K562 (cell line): ENCODE results near the gene FABP3. TPM values are rescaled to one million over a fixed set of nuclear protein-coding genes. Genes with fewer than 3 reads are reported as not detected.

Source experiments
- BCL6 ChIP-seq: fragments of 250-450 bp; sonication (Bioruptor Pico); IDR thresholded peaks from 2 replicates; pipeline ENCODE4 v1.4.0; 2020
- CBFA2T2 ChIP-seq: fragments of 450-650 bp; conservative IDR thresholded peaks from 2 replicates; pipeline ENCODE4 v1.6.1; 2017; ENCODE audit warnings: mild to moderate bottlenecking
- CBX3 ChIP-seq, 2 experiments: IDR thresholded peaks; 1 replicate in 1 of 2; 2 replicates in 1 of 2; pipeline ENCODE4 v1.6.1; 2012; ENCODE audit warnings: inconsistent platforms in 2 of 2, low read length in 2 of 2, borderline replicate concordance in 1 of 2, control low read depth in 1 of 2
- CHCHD3 ChIP-seq: fragments of 250-450 bp; sonication (Bioruptor Pico); IDR thresholded peaks from 2 replicates; pipeline ENCODE4 v2.1.2; 2022; ENCODE audit warnings: mild to moderate bottlenecking
- FOXA3 ChIP-seq, 2 experiments: fragments of 450-650 bp in 1 of 2; sonication (generic) in 1 of 2; formaldehyde crosslinking; IDR thresholded peaks in 1 of 2; conservative IDR thresholded peaks in 1 of 2; 2 replicates each; pipeline versions ENCODE4 v1.4.0 to v1.8.0; 2020 to 2022; ENCODE audit warnings: mild to moderate bottlenecking in 2 of 2, missing genetic modification reagents in 1 of 2
- NFE2 ChIP-seq: IDR thresholded peaks from 2 replicates; pipeline ENCODE4 v1.6.1; 2014; ENCODE audit warnings: antibody characterized with exemption, low read depth
- RBM34 ChIP-seq: fragments of 200-400 bp; formaldehyde crosslinking; IDR thresholded peaks from 2 replicates; pipeline ENCODE4 v1.6.1; 2018; ENCODE audit warnings: low read length, borderline replicate concordance; ENCODE audit not compliant: insufficient read depth
- SMARCA4 ChIP-seq: fragments of 450-650 bp; IDR thresholded peaks from 2 replicates; pipeline ENCODE4 v1.6.1; 2016
- SMC3 ChIP-seq: conservative IDR thresholded peaks from 2 replicates; pipeline ENCODE4 v1.6.1; 2011; ENCODE audit warnings: low read depth, low read length, improper control_type of control experiment; ENCODE audit not compliant: insufficient read depth
- ZNF165 ChIP-seq: fragments of 250-450 bp; sonication (Bioruptor Pico); IDR thresholded peaks from 2 replicates; pipeline ENCODE4 v1.4.0; 2020; ENCODE audit warnings: borderline replicate concordance
- polyA plus RNA-seq, 8 experiments: library from polyadenylated mRNA; depleted of rRNA in 4 of 8; stranded (reverse) in 5 of 8; unstranded in 3 of 8; fragments of >200 nt; fragmentation: Nextera tagmentation in 2 of 8; fragmentation: Illumina TruSeq in 1 of 8; extraction: Ambion mirVana in 2 of 8; extraction: Trizol in 1 of 8; gene quantifications; 2 replicates each; pipeline versions ENCODE4 v1.2.1 to v1.2.3, GENCODE V29; 2011 to 2014; ENCODE audit warnings: inconsistent platforms in 1 of 8, missing spikeins in 1 of 8
- total RNA-seq, 7 experiments: library from RNA; depleted of rRNA in 6 of 7; stranded (reverse); fragments of >200 nt in 6 of 7; fragmentation: Illumina TruSeq in 2 of 7; extraction: Trizol in 2 of 7; gene quantifications; 2 replicates each; pipeline versions ENCODE4 v1.2.1 to v1.2.3, GENCODE V29; 2011 to 2021; ENCODE audit warnings: low replicate concordance in 1 of 7
- TF ChIP-seq, protein P1 (sequence below): fragments of 200-600 bp; sonication (generic); IDR thresholded peaks from one replicate; pipeline ENCODE4 v1.6.1; 2012; ENCODE audit warnings: mild to moderate bottlenecking, low read depth, low read length, inconsistent platforms
- TF ChIP-seq, protein P2 (sequence below): fragments of 250-450 bp; sonication (Bioruptor Pico); IDR thresholded peaks from 2 replicates; pipeline ENCODE4 v1.5.0; 2022; ENCODE audit warnings: mild to moderate bottlenecking

The FABP3 gene
- total and polyA plus RNA-seq, 9 of the 15 experiments (the other 6 are each of a cell fraction or from before 2014, with no cell fraction given): 0.22 TPM; not detected in 8

GRCh38 chr1:31394584-31395193 is 21.8 kb upstream of the FABP3 start (continued):
- TF ChIP-seq, protein P1, sequence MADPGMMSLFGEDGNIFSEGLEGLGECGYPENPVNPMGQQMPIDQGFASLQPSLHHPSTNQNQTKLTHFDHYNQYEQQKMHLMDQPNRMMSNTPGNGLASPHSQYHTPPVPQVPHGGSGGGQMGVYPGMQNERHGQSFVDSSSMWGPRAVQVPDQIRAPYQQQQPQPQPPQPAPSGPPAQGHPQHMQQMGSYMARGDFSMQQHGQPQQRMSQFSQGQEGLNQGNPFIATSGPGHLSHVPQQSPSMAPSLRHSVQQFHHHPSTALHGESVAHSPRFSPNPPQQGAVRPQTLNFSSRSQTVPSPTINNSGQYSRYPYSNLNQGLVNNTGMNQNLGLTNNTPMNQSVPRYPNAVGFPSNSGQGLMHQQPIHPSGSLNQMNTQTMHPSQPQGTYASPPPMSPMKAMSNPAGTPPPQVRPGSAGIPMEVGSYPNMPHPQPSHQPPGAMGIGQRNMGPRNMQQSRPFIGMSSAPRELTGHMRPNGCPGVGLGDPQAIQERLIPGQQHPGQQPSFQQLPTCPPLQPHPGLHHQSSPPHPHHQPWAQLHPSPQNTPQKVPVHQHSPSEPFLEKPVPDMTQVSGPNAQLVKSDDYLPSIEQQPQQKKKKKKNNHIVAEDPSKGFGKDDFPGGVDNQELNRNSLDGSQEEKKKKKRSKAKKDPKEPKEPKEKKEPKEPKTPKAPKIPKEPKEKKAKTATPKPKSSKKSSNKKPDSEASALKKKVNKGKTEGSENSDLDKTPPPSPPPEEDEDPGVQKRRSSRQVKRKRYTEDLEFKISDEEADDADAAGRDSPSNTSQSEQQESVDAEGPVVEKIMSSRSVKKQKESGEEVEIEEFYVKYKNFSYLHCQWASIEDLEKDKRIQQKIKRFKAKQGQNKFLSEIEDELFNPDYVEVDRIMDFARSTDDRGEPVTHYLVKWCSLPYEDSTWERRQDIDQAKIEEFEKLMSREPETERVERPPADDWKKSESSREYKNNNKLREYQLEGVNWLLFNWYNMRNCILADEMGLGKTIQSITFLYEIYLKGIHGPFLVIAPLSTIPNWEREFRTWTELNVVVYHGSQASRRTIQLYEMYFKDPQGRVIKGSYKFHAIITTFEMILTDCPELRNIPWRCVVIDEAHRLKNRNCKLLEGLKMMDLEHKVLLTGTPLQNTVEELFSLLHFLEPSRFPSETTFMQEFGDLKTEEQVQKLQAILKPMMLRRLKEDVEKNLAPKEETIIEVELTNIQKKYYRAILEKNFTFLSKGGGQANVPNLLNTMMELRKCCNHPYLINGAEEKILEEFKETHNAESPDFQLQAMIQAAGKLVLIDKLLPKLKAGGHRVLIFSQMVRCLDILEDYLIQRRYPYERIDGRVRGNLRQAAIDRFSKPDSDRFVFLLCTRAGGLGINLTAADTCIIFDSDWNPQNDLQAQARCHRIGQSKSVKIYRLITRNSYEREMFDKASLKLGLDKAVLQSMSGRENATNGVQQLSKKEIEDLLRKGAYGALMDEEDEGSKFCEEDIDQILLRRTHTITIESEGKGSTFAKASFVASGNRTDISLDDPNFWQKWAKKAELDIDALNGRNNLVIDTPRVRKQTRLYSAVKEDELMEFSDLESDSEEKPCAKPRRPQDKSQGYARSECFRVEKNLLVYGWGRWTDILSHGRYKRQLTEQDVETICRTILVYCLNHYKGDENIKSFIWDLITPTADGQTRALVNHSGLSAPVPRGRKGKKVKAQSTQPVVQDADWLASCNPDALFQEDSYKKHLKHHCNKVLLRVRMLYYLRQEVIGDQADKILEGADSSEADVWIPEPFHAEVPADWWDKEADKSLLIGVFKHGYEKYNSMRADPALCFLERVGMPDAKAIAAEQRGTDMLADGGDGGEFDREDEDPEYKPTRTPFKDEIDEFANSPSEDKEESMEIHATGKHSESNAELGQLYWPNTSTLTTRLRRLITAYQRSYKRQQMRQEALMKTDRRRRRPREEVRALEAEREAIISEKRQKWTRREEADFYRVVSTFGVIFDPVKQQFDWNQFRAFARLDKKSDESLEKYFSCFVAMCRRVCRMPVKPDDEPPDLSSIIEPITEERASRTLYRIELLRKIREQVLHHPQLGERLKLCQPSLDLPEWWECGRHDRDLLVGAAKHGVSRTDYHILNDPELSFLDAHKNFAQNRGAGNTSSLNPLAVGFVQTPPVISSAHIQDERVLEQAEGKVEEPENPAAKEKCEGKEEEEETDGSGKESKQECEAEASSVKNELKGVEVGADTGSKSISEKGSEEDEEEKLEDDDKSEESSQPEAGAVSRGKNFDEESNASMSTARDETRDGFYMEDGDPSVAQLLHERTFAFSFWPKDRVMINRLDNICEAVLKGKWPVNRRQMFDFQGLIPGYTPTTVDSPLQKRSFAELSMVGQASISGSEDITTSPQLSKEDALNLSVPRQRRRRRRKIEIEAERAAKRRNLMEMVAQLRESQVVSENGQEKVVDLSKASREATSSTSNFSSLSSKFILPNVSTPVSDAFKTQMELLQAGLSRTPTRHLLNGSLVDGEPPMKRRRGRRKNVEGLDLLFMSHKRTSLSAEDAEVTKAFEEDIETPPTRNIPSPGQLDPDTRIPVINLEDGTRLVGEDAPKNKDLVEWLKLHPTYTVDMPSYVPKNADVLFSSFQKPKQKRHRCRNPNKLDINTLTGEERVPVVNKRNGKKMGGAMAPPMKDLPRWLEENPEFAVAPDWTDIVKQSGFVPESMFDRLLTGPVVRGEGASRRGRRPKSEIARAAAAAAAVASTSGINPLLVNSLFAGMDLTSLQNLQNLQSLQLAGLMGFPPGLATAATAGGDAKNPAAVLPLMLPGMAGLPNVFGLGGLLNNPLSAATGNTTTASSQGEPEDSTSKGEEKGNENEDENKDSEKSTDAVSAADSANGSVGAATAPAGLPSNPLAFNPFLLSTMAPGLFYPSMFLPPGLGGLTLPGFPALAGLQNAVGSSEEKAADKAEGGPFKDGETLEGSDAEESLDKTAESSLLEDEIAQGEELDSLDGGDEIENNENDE: no peak
- TF ChIP-seq, protein P2, sequence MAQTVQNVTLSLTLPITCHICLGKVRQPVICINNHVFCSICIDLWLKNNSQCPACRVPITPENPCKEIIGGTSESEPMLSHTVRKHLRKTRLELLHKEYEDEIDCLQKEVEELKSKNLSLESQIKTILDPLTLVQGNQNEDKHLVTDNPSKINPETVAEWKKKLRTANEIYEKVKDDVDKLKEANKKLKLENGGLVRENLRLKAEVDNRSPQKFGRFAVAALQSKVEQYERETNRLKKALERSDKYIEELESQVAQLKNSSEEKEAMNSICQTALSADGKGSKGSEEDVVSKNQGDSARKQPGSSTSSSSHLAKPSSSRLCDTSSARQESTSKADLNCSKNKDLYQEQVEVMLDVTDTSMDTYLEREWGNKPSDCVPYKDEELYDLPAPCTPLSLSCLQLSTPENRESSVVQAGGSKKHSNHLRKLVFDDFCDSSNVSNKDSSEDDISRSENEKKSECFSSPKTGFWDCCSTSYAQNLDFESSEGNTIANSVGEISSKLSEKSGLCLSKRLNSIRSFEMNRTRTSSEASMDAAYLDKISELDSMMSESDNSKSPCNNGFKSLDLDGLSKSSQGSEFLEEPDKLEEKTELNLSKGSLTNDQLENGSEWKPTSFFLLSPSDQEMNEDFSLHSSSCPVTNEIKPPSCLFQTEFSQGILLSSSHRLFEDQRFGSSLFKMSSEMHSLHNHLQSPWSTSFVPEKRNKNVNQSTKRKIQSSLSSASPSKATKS (CRISPR knock-in tag): no peak
- TF ChIP-seq CBX3 (IDR thresholded peaks at IDR 0.05; ENCODE audit: borderline replicate concordance in 1 of 2, low read length in 2 of 2): no peak
- TF ChIP-seq CHCHD3 (CRISPR knock-in tag): no peak
- TF ChIP-seq CBFA2T2: no peak
- TF ChIP-seq RBM34: no peak
- TF ChIP-seq NFE2: no peak
- TF ChIP-seq ZNF165 (CRISPR knock-in tag): no peak
- TF ChIP-seq SMC3: peak; percentile 92
- no peak for TF ChIP-seq FOXA3 (CRISPR knock-in tag; conservative IDR thresholded peaks at IDR 0.05 in 1 of 2, IDR thresholded peaks at IDR 0.05 in 1 of 2)
- no peak for TF ChIP-seq SMARCA4
- no peak for TF ChIP-seq BCL6
